ENCODE results near the gene POLR2C.
A peak's percentile ranks its signal among the peaks of the same experiment; 100 is the strongest.

The POLR2C gene

DNA sequence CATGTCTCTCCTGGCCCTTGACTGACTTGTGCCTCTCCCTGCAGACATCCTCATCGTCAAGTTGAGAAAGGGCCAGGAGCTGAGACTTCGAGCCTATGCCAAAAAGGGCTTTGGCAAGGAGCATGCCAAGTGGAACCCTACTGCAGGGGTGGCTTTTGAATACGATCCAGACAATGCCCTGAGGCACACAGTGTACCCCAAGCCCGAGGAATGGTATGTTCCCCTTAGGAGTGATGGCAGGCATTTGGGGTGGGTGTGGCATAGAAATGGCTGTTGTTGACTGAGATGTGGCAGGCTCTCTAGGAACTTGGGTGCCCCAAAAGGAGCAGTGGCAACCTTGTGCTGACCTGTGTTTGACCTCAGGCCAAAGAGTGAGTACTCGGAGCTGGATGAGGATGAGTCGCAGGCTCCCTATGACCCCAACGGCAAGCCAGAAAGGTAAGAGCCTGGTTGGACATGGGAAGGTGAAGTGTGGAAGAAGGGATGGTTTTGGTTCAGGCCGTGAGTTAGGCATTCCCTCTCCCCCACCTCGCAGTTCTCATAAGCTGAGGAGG lies 7.5 kb downstream of the POLR2C start:
- Mint-ChIP-seq H3K4me3 (no peak overlapping the region), H3K4me1 (peaks cover 9% of the 10 kb centered on the region), H3K27me3 (no peaks in the 10 kb centered on the region), H3K36me3 (peaks cover 41% of the 10 kb centered on the region), H3K27ac (no peak overlapping the region), H3K9me3 (no peaks in the 10 kb centered on the region)
- CTCF ChIA-PET = interaction anchor here (1.3 to 9.5 kb wide), 2 partner anchors 49 to 51 kb away, joined by 3 to 79 read pairs; no protein-coding TSS in a partner anchor
- no peak for DNase-seq

DNA sequence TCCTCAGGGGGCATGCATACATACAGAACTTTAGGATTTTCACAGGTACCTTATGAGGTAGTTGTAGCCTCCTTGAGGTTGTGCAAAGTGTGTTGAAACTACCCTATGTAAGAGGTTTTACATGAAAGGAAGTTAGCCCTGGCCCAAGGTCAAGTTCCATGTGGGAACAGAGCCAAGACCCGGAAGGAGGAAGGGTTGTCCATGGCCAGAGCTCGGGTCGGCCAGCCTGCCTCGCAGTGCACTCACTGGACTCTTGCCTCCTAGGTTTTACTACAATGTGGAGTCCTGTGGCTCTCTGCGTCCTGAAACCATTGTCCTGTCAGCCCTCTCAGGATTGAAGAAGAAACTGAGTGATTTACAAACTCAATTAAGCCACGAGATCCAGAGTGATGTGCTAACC lies 8.2 kb downstream of the POLR2C start:
- Mint-ChIP-seq H3K9me3 (no peaks in the 10 kb centered on the region), H3K4me1 (peaks cover 14% of the 10 kb centered on the region), H3K27ac (no peak overlapping the region), H3K27me3 (no peaks in the 10 kb centered on the region), H3K4me3 (no peak overlapping the region), H3K36me3 (peaks cover 39% of the 10 kb centered on the region)
- CTCF ChIA-PET = interaction anchor here (1.3 to 9.5 kb wide), 2 partner anchors 48 to 52 kb away, joined by 3 to 79 read pairs; no protein-coding TSS in a partner anchor
- no peak for DNase-seq

DNA sequence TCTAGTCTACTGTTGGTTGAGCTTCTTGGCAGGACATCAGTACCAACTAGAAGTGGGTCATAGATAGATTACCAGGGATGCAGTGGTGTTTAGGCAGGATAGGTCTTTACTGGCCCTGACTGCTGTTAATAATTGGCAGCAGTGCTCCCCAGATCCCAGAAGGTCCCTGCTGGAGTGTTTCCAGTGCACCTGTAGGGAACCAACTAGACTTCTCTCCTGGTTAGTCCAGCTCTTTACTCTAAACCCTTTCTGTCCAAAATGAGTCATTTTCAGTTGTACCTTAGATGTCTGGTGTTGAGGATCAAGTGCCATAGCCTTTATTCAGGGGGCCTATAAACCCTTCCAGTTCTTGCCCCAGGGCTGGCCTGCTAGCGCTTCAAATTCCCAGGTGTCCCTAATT lies 8.7 kb downstream of the POLR2C start:
- H3K36me3 Mint-ChIP-seq = peaks cover 36% of the 10 kb centered on the region
- no peak overlapping the region for H3K27ac Mint-ChIP-seq
- no peaks in the 10 kb centered on the region for H3K9me3 Mint-ChIP-seq
- DNase-seq = no peak
- CTCF ChIA-PET = interaction anchor here (1.3 to 9.5 kb wide), 2 partner anchors 48 to 53 kb away, joined by 3 to 79 read pairs; no protein-coding TSS in a partner anchor
- H3K4me1 Mint-ChIP-seq = peaks cover 18% of the 10 kb centered on the region
- no peaks in the 10 kb centered on the region for H3K27me3 Mint-ChIP-seq
- H3K4me3 Mint-ChIP-seq = no peak overlapping the region

DNA sequence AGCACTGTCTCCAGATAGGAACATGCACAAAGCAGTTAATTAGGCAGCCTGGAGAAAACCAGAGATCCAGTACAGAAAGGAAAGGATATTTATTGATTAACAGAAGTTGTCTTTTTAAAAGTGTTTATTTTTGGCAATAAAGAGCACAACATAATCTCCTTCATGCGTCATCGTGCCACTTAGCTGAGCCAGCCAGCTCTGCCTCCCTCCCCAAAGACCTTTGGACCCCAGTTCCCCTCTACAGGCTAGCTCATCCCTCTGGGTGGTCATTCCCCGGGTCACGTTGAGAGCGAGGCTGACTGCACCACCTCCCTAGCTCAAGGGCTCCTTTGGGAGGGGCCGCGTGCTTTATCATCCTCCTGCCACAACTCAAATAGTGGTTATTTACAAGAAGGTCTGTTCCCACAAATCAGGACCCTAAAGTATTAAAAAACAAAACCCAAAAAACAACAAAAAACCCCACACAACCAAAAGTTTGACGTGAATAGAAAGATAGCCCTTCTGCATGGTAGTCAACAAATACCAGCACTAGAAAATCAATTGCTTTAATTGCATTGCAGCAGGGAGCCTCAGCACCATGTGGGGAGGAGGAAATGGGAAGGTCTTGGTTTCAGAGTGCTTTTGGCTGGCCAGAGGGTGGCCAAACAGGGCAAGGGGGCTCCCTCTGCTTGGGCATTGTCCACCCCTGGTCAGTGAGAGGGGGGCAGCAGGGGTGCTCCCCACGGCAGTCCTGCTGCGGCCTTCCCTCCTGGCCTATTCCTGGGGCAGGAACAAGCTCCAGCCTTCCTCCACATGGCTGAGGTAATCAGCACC lies 9.6 kb downstream of the POLR2C start:
- H3K9me3 Mint-ChIP-seq = no peaks in the 10 kb centered on the region
- CTCF ChIA-PET = interaction anchor here (0.6 to 9.5 kb wide), 4 partner anchors 15 to 55 kb away, joined by 3 to 79 read pairs (median 14); partner anchors contain the start of gene DOK4
- H3K36me3 Mint-ChIP-seq = peaks cover 36% of the 10 kb centered on the region
- H3K4me1 Mint-ChIP-seq = peaks cover 25% of the 10 kb centered on the region
- no peak for DNase-seq
- H3K27ac Mint-ChIP-seq = peak overlapping the region; percentile 30
- no peak overlapping the region for H3K4me3 Mint-ChIP-seq
- H3K27me3 Mint-ChIP-seq = no peaks in the 10 kb centered on the region

DNA sequence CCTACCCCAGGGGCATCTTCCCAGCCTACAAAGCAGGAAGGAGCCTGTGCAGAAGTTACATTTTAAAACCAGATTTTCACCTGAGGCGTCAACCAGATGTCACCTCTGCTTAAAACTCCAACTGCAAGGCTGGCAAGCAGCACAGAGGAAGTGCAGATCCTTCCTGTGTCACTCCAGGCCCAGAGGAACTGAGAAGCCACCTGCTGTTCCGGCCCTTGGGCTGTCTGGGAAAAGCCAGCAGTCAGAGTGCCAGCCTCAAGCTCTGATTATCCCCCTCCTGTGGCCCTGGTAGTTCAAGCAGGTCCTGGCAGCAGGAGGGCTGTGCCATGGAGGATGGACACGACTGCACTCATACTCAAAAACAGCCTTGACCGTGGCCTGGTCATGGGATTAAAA lies 10.2 kb downstream of the POLR2C start:
- DNase-seq = no peak
- H3K9me3 Mint-ChIP-seq = no peaks in the 10 kb centered on the region
- H3K27me3 Mint-ChIP-seq = no peaks in the 10 kb centered on the region
- peaks cover 25% of the 10 kb centered on the region for H3K4me1 Mint-ChIP-seq
- no peak overlapping the region for H3K4me3 Mint-ChIP-seq
- CTCF ChIA-PET = interaction anchor here (0.6 to 9.5 kb wide), 5 partner anchors 10 to 56 kb away, joined by 3 to 79 read pairs (median 4); partner anchors contain the start of genes DOK4 and POLR2C
- no peak overlapping the region for H3K27ac Mint-ChIP-seq
- peaks cover 33% of the 10 kb centered on the region for H3K36me3 Mint-ChIP-seq

DNA sequence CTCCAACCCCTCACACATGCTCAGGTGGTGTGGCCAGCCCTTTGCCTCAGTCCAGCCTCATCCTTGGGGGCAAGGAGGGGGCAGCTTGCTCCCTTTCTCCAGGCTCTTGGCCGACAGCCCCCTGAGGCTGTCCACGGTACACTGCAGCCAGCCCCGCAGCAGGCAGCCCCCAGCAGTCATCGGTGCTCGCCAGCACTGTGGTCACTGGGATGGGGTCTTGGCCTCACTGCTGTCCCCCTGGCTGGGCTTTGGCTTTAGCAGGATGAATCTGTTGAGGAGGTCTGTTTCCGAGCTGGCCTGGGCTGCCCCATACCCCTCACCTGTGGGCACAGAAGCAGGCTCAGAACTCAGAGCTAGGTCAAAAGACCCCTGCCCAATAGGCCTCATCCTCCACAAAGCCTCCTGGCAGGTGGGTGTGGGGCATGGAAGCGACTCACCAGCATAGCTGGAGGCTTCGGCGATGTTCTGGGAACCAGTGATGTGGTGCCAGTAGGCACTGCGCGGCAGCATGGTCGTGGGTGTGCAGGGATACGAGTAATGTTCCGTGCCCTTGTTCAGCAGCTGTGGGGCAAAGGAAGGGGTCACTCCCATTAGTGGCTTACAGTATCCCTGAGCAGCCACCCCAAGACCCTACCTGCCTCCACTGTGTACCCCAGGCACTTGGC lies 10.8 kb downstream of the POLR2C start:
- H3K27me3 Mint-ChIP-seq = no peaks in the 10 kb centered on the region
- no peak for DNase-seq
- peaks cover 25% of the 10 kb centered on the region for H3K4me1 Mint-ChIP-seq
- no peak overlapping the region for H3K4me3 Mint-ChIP-seq
- H3K27ac Mint-ChIP-seq = no peak overlapping the region
- H3K36me3 Mint-ChIP-seq = peaks cover 29% of the 10 kb centered on the region
- CTCF ChIA-PET = interaction anchor here (0.9 to 9.5 kb wide), 4 partner anchors 11 to 56 kb away, joined by 3 to 79 read pairs (median 14); partner anchors contain the start of genes DOK4 and POLR2C
- no peaks in the 10 kb centered on the region for H3K9me3 Mint-ChIP-seq

DNA sequence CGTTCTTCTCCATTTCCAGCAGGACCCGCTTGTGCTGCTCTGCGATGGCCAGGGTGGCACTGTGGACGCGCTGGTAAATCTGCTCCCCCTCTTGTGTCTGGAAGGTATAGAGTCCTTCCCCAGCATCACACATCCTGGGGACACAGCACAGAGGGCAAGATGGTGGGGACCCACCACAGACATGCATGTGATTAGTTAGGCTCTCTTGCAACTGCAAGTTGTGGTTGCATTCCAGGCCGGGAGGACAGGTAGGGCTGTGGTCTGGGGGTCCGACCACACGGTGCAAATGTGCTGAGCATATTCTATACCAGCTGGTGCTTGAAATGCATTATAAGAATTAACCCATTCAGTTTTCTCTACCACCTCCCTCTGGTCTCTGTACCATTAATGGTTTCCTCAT lies 11.4 kb downstream of the POLR2C start:
- no peak overlapping the region for H3K27ac Mint-ChIP-seq
- H3K36me3 Mint-ChIP-seq = peaks cover 23% of the 10 kb centered on the region
- CTCF ChIA-PET = interaction anchor here (1.3 to 9.5 kb wide), 6 partner anchors 9 to 45 kb away, joined by 4 to 79 read pairs (median 10); partner anchors contain the start of genes DOK4 and POLR2C
- H3K4me3 Mint-ChIP-seq = no peak overlapping the region
- no peaks in the 10 kb centered on the region for H3K27me3 Mint-ChIP-seq
- H3K9me3 Mint-ChIP-seq = no peaks in the 10 kb centered on the region
- no peak for DNase-seq
- H3K4me1 Mint-ChIP-seq = peaks cover 25% of the 10 kb centered on the region

DNA sequence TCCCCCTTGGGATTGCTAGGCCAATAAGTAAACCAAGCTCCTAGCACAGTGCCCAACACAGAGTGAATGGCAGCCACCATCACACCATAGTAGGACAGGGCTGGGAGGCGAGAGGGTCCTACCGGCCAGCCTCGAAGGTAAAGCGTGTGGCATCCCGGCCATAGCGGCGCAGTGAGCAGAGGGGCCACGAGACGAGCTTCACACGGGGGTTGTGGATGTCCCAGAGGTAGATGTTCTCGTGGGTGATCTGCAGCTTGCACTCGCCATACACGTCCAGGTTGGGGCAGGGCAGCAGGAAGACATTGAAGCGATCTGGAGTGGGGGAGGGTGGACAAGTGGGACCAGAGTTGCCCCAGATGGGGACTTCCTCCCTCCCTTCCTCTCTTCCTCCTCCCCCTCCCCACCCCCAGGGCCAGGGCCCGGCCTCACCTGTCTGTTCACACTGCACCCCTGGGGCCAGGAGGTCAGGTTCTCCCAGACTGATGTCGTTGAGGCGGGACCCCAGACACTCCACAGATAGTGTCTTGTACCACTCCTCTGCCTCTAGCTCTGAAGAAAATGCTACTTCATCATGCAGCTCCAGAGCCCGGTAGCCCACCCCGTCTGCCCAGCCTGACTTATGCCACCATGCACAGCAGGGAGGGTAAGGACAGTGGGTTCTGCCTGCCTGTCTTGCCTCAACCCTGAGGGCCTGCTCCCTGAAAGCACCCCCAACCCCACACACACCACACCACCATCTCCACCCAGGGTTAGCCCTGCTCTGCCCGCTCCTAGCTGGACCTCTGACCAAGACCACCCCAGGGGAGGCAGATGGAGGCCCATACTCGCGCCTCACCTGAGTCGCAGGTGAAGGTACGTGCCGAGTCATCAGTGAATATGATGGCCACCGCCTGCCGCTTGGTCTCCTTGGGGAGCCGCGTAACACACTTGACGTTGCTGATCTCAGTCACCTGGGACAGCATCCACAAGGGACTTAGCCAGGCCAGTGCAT lies 12.5 kb downstream of the POLR2C start:
- Mint-ChIP-seq H3K27ac (no peak overlapping the region), H3K27me3 (peaks cover 8% of the 10 kb centered on the region), H3K9me3 (no peaks in the 10 kb centered on the region), H3K4me3 (no peak overlapping the region), H3K4me1 (peaks cover 25% of the 10 kb centered on the region), H3K36me3 (peaks cover 16% of the 10 kb centered on the region)
- CTCF ChIA-PET = interaction anchor here (0.6 to 9.5 kb wide), 9 partner anchors 9 to 388 kb away, joined by 3 to 79 read pairs (median 6); partner anchors contain the start of genes DOK4 and POLR2C
- no peak for DNase-seq

DNA sequence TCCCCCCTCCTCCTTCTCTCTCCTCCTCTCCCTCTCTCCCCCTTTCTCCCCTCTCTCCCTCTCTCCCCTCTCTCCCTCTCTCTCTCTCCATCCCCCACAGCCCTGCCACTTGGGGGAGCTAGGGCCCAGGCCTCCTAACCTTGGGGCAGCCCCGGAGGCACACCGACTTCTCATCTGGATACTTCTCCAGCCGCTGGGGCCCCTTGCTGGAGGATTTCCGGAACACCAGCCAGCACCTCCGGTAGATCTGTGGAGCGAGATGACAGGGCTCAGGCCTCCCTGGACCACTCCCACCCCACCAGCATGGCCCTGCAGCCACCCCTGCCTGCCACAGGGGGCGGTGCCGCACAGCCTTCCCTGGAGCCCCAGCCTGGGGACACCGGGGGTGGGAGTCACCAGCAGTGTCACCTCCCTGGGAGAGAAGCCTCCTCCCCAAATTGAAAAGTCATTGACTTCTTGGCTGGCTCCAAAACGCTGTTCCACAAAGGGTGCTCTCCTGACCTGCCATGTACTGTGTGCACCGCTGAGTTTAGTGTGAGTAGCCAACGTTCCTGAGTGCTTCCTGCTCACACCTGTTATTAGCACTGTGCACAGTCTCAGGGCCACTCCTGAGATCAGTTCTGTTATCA lies 13.3 kb downstream of the POLR2C start:
- Mint-ChIP-seq H3K27me3 (peaks cover 8% of the 10 kb centered on the region), H3K4me1 (peaks cover 25% of the 10 kb centered on the region), H3K27ac (peak overlapping the region; percentile 69), H3K4me3 (no peak overlapping the region), H3K9me3 (no peaks in the 10 kb centered on the region), H3K36me3 (peaks cover 8% of the 10 kb centered on the region)
- CTCF ChIA-PET = interaction anchor here (0.6 to 9.5 kb wide), 11 partner anchors 11 to 387 kb away, joined by 3 to 79 read pairs (median 5); partner anchors contain the start of genes DOK4 and POLR2C
- DNase-seq = peak; percentile 90

DNA sequence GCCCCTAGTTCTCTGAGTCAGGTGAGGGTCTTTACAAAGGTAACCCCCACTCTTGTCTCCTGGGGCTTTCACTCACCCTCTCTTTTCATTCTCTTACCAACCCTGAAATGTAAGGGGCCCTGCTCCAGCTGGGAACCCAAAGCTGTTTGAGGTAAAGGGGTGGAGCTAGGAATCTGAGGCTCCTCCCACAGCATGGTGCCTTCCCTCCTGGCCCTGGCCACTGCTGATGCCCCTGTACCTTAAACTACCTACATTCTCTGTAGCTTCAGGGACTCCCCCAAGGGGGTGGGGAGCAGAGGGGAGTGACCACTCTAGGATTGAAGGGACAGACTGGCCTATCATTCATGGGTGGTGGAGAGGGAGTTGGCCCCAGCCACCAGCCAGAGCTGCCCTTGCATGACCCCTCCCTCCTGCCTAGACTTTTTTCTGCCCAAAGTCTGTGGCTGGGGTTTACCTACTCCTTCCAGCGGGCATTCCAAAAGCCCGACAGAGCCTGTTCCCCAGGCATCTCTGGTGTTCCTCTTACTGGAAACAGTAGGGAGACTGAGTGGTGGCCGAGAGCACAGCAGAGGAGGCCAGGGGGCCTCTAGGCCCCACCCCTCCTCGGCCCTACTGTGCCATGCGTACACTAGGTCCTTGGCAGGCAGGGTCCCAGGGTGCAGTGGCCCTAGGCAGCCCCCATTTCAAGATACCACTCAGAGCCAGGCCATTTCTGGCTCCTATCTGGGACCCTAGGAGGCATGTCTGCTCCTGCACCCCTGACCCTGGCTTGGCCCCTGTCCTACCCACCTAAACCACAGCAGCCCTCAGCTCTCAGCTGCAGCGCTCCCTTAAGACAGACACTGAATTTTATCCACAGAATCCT lies 14.3 kb downstream of the POLR2C start:
- peaks cover 4% of the 10 kb centered on the region for H3K36me3 Mint-ChIP-seq
- no peak overlapping the region for H3K4me3 Mint-ChIP-seq
- CTCF ChIA-PET = interaction anchor here (0.7 to 9.5 kb wide), 6 partner anchors 10 to 46 kb away, joined by 3 to 79 read pairs (median 4); partner anchors contain the start of genes DOK4 and POLR2C
- peaks cover 25% of the 10 kb centered on the region for H3K4me1 Mint-ChIP-seq
- H3K9me3 Mint-ChIP-seq = no peaks in the 10 kb centered on the region
- peaks cover 13% of the 10 kb centered on the region for H3K27me3 Mint-ChIP-seq
- no peak overlapping the region for H3K27ac Mint-ChIP-seq
- DNase-seq = no peak

DNA sequence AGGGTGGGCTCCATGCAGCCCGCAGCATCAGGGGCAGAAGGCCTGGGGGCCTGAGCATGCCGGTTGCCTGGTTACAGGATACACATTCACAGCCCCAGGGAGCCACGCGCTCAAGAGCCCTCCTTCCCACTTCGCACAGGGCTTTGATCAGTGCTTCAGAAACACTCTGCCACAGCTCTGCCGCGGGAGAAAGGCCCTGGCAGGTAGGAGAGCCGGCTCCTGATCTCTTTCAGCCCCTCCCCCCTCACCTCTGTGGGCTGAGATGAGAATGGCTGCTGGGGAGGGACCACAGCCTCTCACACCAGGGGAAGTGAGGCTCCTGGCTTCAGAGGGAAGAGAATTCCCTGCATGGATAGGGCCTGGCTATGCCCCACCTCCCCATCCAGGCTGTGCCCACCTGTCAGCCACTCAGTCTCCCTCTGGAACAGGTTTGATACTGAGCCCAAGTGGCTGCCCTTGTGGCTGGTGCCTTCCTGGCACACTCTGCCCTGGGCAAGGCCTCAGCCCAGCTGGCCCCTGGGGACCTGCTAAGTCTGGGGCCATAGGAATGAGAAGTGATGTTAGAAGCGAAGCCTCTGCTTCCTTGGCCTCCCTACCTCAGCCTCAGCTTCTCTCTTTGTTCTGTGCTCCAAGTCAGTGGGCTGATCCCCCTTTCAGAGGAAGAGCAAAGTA lies 15.2 kb downstream of the POLR2C start:
- no peaks in the 10 kb centered on the region for H3K36me3 Mint-ChIP-seq

More for the DNA sequence above, 15.2 kb downstream of the POLR2C start:
- Mint-ChIP-seq H3K4me1 (peaks cover 20% of the 10 kb centered on the region), H3K27ac (no peak overlapping the region), H3K9me3 (no peaks in the 10 kb centered on the region), H3K4me3 (no peak overlapping the region), H3K27me3 (peaks cover 13% of the 10 kb centered on the region)
- no peak for DNase-seq
- CTCF ChIA-PET = interaction anchor here (0.7 to 9.5 kb wide), 3 partner anchors 10 to 41 kb away, joined by 3 to 79 read pairs (median 3); no protein-coding TSS in a partner anchor

All from activated naive CD4-positive, alpha-beta T cell treated with anti-CD3 and anti-CD28 coated beads, Interleukin-2, amount 10 ng/mL, durations not matched to agents 7 days and 5 days (primary cell).